Amniotic epithelial cell (primary cell): ENCODE data around the gene CPB1.
"Not testable (repeated sequence)": the region's sequence is repeated elsewhere in the genome, so short reads cannot be mapped to it uniquely, and the experiment has no call there.

Source experiments
- DNase-seq: peaks from one replicate; pipeline ENCODE4 v3.0.0-alpha.2; 2010; ENCODE audit warnings: low read depth

The CPB1 gene

GRCh38 chr3:148827585-148827984 lies at the start of gene CPB1:
Gene CPB1 (plus strand): TSS chr3:148827811. CDS start chr3:148827824, 13 bp downstream.
- no peak for DNase-seq

- no peak for DNase-seq
Measured at GRCh38 chr3:148778926-148779325, 48.7 kb upstream of the CPB1 start.

DNA sequence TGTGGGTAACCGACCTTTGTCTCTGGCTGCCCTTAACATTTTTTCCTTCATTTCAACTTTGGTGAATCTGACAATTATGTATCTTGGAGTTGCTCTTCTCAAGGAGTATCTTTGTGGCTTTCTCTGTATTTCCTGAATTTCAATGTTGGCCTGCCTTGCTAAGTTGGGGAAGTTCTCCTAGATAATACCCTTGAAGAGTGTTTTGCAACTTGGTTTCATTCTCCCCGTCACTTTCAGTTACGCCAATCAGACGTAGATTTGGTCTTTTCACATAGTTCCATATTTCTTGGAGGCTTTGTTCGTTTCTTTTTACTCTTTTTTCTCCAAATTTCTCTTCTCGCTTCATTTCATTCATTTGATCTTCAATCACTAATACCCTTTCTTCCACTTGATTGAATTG lies 42.6 kb upstream of the CPB1 start:
- DNase-seq = not testable (repeated sequence)

DNA sequence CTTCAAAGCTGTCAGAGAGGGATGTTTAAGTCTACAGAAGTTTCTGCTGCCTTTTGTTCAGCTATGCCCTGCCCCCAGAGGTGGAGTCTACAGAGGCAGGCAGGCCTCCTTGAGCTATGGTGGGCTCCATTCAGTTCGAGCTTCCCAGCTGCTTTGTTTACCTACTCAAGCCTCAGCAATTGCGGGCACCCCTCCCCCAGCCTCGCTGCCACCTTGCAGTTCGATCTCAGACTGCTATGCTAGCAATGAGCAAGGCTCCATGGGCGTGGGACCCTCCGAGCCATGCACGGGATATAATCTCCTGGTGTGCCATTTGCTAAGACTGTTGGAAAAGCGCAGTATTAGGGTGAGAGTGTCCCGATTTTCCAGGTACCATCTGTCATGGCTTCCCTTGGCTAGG lies 41.5 kb upstream of the CPB1 start:
- not testable (repeated sequence) for DNase-seq

- no peak for DNase-seq
Measured at GRCh38 chr3:148789146-148789545, 38.5 kb upstream of the CPB1 start.

- no peak for DNase-seq
Measured at GRCh38 chr3:148789906-148790305, 37.7 kb upstream of the CPB1 start.

DNA sequence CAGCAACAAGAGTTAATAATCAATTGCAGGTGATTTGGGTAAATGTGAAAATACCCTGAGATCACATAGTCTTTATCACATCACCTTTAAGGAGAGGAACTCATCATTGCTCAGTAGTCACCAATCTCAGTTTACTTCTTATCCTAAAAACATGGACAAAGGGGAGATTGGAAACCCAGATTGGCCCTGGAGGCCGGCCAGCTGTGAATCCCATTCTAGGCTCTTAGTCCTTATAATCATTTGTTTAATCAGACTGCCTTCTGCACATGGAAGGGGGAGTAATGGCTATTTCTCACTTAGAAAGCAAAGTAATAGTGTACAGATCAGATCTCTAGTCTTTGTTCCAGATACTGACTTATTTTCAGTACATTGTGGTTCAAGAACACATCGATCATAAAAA lies 37.2 kb upstream of the CPB1 start:
- no peak for DNase-seq

DNA sequence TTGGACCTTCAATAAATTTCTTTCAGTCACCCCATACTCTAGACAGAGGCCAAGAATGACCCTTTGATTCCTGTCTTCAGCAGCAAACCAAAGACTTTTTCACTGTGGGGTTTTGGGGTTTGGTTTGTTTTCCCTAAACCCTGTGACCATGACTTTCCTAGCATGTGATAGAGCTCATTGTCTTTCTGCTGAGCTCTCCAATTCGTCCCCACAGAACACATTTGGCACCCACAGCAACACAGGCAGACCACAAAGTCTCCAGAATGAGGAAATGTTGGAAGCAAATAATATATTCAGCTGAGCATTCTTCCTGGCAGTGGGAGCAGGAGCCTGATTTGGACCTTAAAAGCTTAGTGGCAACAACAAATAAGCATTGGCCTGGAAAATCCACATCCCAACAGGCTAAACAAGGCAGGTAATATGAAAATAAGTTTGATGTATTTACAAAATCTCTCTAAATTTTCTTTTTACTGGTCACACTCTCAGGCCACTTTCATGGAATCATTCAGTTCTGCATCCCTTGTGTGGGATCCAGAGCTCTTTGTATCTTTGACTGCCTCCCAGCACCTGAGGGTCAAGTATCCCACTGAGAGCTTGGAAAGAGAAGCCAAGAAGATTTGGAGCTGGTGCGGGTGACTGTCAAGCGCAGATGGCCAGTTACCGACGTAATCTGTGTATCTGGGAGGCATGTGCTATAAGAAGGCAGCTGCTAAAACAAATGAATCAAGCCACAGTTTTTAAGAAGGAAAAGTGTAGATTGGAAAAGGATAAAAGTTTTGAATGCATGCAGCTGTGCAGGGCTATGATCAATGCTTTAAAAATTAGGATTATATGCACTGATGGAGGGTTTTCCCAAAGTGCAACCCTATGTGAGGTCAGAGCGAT lies 36.5 kb upstream of the CPB1 start:
- no peak for DNase-seq

DNA sequence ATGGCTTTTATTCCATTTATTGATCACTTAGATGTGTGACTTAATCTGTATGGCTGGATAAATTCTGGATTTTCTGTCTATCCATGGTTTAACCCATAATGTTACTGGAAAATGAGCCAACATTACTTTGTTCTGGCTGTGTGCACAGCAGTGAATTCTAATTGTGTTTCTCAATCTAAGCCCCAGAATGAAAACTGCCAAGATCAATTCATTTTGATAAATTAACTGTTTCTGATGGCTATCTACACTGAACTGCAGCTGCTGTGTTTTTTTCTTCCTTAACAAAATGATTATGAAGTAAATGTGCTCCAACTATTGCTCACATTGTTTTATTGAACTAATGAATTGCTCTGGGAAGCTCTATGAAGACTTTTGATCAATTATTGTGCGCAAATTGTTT lies 35.7 kb upstream of the CPB1 start:
- DNase-seq = no peak

GRCh38 chr3:148792516-148792915 lies 35.1 kb upstream of the CPB1 start:
- no peak for DNase-seq

GRCh38 chr3:148796799-148797198 lies 30.8 kb upstream of the CPB1 start:
- DNase-seq = no peak

DNA sequence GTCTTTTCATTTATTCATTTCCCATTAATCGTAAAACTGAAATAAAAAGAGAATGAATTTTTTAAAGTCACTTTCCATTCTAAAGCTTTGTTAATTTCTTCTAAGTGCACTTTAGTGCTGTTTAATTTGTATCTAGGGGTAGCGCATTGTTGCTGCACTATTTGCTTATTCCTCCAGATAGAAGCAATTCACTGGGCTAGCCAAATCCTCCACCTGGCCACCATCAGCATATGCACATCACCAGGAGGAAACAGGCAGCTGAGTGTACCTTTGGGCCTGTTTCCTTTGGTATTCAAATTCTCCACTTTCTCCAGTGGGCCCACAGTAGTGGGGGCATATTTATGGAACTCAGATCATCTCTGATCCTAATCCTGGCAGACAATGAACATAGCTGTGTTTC lies 29.8 kb upstream of the CPB1 start:
- no peak for DNase-seq

DNA sequence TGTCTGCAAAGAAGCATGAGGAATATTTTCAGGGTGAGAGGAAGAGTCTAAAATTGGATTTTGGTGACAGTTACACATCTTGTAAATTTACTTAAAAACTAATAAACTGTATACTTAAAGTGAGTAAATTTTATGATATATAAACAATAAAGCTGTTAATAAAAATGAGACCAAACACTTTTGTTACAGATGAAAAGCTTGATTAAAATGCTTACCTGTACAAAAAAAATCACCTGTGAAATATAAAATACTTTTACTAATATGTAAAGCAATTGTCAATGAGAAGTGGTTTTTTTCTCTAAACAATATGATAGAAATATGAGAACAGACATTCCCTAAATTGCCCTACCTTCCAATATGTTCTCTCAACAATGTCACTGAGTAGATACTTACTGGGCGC lies 27.2 kb upstream of the CPB1 start:
- DNase-seq = no peak

DNA sequence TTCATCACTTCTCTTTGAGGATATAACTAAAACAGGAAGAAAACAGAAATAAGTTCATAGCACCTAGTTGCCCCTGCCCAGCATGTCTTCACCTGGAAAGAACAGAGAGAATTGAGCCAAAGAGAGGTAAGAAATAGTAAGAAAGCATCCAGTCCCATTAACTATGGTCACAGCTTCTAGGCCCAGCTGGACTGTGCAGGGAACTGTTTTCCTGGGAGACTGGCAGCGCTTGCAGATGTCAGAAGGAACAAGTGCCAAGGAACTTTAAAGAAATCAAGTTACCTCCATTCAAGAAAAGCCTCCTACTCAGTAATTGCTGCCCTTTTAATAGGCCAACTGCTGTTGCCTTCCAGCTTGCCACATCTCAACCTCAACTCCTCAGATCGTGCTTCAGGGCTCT lies 17.8 kb upstream of the CPB1 start:
- no peak for DNase-seq

DNA sequence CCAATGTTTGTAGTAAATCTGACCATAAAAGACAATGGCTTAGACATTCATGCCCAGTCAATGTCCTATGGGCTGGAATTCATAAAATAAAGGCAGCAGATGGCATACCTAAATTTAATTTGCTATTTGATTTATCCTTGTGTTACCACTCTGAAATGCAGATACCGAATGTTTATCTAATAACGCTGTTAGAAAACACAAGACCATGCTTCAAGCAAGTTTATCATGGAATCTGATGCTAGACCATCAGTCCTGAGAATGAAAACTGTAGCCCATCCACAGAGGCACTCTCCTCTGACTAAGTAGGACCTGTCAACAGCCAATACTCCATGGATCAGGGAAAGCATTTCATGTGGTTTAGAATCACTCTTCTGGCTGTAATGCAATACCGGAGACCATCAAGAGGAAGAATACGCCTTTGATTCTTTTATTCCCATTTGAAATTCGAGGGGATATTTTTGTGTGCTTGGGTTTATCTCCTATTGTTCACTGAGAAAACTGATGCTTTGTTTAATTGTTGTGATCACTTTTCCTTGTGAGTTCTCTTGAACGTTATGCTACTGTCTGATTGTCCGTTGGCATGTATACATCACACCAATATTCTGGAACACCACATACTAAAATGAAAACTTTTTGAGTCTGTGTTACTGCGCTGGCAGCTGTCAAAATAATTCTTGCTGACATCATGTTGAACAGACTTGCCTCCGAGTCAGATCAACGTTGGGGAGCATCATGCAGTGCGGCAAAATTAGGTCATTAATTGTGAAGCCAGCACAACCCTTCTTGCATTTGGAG lies 12.1 kb upstream of the CPB1 start:
- DNase-seq = no peak

- DNase-seq = no peak
Measured at GRCh38 chr3:148816427-148816826, 11.2 kb upstream of the CPB1 start.

GRCh38 chr3:148816981-148817525 lies 10.6 kb upstream of the CPB1 start:
- peak; percentile 22 for DNase-seq

GRCh38 chr3:148820361-148821245 lies 7.0 kb upstream of the CPB1 start:
- no peak for DNase-seq

- no peak for DNase-seq
Measured at GRCh38 chr3:148823026-148823425, 4.6 kb upstream of the CPB1 start.

- DNase-seq = no peak
Measured at GRCh38 chr3:148825476-148825875, 2.1 kb upstream of the CPB1 start.

DNA sequence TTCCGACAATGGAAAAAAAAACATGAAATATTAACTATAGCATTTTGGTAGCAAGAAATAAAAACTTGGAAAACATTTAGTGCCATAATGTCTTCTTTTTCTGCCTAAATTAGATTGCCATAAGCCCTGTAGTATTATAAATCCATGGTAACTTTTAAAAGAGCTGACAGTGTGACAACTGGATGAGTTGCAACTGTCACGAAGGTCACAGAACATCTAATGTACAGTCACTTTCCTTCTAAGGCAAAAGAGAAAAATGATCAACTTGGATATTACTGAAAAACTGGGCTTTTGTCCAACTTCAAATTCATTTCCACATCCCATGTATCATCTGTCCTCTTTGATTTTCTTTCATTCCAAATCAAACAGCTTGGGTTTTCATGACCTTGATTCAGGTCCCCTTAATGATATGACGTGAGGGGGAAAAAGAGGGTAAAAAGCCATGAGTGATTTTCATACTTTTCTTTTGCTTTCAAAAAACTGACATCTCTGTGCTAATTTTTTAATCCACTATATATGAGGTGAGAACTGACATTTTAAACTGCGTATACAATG lies 602 bp downstream of the CPB1 start:
- no peak for DNase-seq

DNA sequence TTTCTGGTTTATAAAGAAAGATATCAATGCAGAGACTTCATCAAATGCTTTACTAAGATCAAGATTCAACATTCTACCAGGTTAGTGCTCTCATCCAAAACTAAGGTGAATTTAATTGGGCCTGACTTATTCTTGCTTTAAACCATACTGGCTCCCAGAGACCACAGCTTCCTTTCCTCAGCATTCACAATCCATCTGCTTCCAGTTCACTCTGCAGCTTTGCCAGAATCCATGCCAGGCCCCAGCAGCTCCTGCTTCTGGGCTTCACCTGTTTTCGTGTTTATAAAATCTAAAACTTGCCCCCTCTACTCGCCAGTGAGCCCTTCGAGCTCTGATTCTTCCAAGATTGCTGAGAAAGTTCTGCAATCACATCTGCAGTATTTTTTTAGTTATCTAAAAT lies 2.3 kb downstream of the CPB1 start:
- DNase-seq = no peak
